GM19099 (cell line): Measurements from ENCODE around the gene CNN2.
A peak's percentile ranks its signal among the peaks of the same experiment; 100 is the strongest.

ENCODE experiments used
- POLR2A ChIP-seq: IDR thresholded peaks from 3 replicates; pipeline ENCODE4 v1.6.1; 2011; ENCODE audit warnings: low read depth; ENCODE audit not compliant: insufficient read length; ENCODE audit errors: extremely low read depth

CNN2 gene

GRCh38 chr19:1068009-1069001 lies 41.9 kb downstream of the CNN2 start:
- peak; percentile 19 for TF ChIP-seq POLR2A

- peak; percentile 42 for TF ChIP-seq POLR2A
Observed at GRCh38 chr19:1069009-1069779, 42.8 kb downstream of the CNN2 start.

- TF ChIP-seq POLR2A = no peak
Observed at GRCh38 chr19:1070576-1070930, 44.1 kb downstream of the CNN2 start.

GRCh38 chr19:1070931-1071791 lies 44.8 kb downstream of the CNN2 start:
- no peak for TF ChIP-seq POLR2A

GRCh38 chr19:1072371-1073015 lies 46.1 kb downstream of the CNN2 start:
- no peak for TF ChIP-seq POLR2A

- no peak for TF ChIP-seq POLR2A
Observed at GRCh38 chr19:1073063-1073955, 46.9 kb downstream of the CNN2 start.

GRCh38 chr19:1073956-1074517 lies 47.6 kb downstream of the CNN2 start:
- no peak for TF ChIP-seq POLR2A

- TF ChIP-seq POLR2A = no peak
Observed at GRCh38 chr19:1074544-1075283, 48.3 kb downstream of the CNN2 start.

- TF ChIP-seq POLR2A = no peak
Observed at GRCh38 chr19:1076046-1076386, 49.6 kb downstream of the CNN2 start.

GRCh38 chr19:1076951-1077350 lies 50.5 kb downstream of the CNN2 start:
- no peak for TF ChIP-seq POLR2A

- no peak for TF ChIP-seq POLR2A
Observed at GRCh38 chr19:1079566-1080111, 53.2 kb downstream of the CNN2 start.
